Islet precursor cell (in vitro differentiated cells): Measurements from ENCODE around the gene GLIS1.

Experiments
- DNase-seq: peaks from one replicate; pipeline ENCODE4 v3.0.0-alpha.2; 2018

GLIS1 gene

DNA sequence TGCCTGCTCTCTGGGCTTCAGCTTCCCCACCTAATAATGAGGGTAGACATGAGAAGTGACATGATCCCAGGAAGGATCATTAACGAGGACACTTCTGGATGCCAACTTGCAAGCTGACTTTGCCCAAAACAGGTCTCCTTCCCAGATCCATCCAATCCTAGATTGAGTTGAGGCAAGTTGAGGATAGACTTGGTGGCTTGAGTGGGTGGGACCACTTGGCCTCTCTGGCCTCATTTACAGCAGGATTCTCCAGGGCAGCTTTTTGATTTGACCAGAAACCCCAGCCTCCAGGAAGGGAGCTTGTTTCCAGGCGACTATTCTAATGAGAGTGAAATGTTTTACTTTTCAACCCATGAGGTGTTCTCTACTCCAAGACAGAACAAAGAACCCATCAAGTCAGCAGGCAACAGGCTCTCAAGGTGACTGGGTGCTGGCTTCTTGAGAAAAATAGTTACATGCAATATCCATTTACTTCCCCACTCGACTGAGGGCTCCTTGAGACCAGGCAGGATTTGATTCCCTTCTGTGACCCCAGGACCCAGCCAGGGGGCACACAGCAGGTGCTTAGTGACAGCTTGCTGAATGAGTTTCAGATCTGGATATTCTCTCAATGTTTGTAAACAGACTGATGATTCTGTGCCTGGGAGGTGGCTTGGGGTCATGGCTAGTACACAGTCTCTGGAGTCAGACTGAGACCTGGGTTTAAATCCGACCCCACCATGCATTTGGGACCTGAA lies 151.5 kb downstream of the GLIS1 start:
- DNase-seq = peak; percentile 37

DNA sequence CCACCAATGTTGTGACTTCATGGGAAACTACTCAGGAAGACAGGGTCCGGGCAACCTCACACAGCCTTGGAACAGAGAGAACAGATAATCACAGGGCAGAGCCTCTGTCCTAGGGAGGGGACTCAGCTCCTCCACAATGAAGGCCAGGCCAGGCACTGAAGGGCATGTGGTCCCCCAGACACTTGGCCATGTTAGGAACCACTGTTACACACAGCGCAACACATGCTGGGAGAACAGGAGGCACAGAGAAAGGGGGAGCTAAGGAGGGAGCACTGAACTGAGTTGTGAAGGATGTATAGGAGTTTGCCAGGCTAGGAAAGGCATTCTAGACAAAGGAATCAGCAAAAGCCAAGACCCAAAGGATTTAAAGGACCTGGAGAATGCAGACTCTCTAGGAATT lies 152.2 kb downstream of the GLIS1 start:
- peak; percentile 52 for DNase-seq

DNA sequence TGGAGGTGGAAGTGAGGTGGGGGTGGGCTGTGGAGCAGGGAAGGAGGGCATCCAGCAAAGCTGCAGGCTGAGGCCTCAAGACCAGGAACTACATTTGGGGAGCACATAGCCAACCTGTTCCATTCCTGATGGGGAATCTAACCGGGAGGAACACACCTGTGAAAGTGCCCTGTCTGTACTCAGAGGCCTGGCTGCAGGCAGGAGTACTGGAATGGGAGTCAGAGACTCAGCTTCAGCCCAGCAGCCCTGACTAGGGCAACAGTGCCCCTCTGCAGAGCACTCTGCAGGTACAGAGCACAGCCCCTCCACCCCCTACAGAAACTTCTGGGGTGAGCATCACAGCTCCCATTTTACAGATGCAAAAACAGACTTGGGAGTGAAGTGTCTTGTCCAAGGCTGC lies 153.4 kb downstream of the GLIS1 start:
- peak; percentile 30 for DNase-seq

DNA sequence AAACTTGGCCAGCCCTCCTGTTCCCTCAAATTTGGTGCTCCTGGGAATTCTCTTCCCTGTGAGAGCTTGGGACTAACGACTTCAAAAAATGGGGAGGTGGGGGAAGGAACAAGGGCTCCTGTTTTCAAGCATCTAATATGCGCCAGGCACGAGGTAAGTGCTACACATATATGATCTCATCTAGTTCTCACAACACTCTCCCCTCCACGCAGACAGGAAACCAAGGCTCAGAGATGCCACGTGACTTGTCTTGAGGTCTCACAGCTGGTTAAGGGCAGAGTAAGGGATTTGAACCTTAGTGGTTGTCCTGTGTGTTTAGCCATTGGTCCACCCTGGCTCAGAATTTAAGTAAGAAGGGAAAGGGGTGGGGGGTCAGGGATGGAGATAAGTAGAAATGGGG lies 153.8 kb downstream of the GLIS1 start:
- peak; percentile 51 for DNase-seq

DNA sequence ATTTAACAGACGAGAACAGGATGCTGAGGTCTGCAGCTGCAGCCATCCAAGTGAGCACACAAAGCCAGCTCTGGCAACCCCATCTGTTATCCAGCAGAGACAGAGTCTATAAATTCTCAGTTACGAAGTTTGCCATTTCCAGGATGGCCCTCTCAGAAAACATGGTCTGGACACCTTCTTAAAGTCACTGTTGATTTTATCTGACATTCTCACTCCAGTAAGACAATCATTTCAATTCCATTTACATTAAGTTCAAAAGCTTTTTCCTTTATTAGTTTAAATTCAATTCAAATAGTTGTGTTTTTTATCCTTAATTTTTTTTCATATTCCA lies 154.2 kb downstream of the GLIS1 start:
- DNase-seq = peak; percentile 39

DNA sequence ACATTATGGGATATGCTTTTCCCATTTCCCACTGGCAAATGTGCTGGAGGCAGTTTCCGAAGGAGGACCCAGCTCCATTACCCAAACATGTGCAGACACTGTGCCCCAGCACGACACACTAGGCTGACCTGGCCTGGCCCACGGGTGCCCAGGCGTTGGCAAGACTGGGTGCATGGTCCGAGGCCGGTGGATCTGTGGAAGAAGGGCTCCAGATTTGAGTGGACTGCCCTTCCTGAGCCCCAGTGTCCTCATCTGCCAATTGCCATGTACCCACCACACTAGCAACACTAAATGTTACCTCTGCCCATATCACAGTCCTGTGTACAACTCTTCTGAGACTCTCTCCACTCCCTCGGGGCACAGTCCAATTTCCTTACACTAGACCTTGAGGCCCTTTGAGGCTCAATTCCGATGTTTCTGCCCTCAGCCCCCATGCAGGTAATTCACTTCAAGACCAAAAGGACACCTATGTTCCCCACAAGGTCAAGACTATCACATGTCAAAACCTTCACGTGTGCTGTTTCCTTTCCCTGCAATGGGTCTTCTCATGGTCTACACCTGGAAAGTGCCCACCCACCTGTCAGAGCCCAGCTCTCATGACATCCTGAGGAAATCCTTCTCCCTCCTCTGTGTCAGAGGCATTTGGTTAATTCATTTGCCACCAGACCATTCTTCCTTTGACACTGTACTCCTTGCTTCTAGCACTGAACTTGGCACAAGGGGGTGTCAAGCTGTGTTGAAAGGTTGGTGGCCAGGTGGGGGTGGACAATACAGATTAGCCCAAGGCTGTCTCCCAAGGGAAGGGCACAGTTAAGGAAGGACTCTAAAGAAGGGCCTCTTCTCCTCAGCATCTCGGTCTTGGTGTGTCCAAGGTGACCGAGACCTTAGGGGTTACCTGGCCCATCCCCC lies 154.8 kb downstream of the GLIS1 start:
- no peak for DNase-seq

DNA sequence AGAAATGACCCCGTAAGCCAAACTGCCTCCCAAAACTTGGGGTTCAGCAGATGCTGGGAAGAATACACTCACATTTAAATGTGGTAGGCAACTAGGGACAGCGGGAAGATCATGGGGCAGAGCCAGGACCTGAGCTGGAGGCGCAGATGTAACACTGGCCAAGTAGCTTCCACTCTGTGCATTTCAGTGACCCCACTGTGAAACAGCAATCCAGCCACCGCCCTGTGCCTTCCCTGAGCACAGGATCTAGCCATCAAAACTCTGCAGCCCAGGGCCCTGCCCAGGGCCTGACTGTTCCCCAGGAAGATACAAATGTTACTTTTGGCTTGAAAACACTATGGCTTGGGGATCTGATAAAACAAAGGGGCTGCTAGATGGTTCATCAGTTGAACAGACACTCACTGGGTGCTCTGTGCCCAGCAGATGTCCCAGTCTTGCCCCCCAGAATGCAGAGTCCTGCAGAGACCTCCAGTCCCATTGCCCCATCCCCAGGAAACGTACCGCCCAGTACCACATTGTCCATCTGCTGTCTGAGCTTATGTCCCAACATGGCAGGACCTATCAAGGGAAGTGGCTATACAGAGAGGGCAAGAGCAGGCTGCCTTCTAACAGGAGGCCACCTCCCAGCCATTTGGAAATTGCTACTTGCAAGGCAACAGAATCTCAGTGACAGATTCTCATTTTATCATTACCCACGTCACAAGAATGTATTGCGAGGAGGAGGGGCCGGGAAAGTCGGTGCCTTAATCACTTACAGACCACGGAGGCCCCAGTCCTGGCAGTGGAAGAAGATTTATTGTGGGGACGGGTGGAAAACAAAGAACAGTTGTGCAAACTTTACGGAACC lies 155.7 kb downstream of the GLIS1 start:
- peak; percentile 72 for DNase-seq

DNA sequence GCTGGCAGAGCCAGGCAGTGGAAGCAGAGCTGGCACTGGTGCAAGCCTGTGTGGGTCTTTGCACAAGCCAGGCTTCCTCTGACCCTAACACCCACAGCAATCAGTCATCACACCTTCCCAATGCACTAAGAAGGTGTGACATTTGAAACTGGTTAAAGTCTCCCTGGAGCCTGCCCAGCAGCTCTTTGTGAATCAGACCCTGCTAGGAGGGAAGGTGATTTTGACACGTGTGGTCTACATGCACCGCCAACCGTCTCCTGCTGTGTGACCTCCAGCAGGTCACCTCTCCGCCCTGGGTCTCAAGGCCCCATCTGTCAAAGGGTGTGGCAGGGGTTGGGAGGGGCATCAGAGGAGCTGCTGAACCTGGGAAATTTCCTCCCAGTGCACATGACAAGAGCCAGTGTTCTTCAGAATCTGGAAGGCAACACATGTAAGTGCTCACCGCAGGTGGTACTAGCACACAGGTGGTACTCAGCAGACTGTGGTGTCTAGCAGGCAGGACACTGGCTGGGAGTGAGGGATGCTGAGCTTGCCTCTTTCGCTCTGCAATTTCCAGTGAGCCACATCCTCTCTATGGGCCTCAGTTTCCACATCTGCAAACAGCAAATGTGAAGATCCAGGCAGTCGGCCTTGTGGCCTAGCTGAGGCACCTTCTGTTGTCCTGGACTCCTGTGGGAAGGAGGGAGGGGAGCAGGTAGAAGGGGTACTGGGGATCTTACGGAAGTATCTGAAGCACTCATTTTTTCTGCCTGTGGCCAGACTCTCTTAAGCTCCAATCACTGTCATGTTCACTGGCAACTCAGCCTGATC lies 156.5 kb downstream of the GLIS1 start:
- DNase-seq = no peak

DNA sequence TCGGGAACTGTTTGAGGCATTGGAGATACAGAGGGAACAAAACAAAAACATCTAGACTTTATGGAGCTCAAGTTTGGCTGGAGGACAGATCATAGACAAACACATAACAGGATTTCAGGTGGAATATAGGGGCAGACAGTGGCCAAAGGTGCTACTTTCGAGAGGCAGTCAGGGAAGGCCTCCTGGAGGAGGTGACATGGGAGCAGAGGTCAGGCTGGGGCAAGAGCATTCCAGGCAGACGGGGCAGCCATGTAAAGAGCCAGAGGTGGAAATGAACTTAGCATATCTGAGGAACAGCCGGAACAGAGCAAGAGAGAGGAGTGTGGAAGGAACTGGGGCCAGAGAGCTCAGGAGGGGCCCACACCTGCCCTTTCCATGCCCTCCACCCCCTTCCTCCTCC lies 157.5 kb downstream of the GLIS1 start:
- DNase-seq = no peak

DNA sequence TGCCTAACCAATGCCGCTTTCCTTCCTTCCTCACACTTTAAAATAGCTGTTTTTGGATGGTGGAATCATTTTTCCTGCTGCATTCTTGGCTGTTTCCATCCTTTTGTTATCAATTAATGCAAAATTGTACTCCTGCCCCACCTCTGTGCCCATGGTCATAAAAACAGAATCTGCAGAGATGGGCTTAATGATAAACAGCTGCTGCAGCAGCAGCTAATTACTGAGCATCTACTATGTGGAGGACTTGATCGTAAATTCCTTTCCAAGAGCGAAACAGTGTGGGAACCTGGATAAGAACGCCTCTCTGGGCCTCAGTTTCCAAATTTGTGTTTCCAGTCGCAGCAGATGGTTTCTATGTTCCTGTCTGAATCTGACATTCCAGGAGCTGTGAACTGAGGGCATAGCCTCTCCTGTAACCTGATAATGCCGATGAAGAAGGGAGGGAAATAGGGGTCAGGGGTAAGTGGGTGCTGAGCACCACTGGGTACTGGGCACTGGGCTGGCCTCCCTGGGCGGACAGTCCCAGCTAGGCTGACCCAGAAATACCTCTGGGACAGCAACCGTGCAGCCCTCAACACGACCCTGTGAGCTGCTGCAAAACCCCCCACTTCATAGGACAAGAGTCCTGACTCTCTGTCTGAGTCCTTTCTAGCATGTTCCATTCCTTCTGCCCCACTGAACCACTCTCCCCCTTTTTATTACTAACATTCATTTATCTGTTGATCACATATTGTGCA lies 158.1 kb downstream of the GLIS1 start:
- no peak for DNase-seq

DNA sequence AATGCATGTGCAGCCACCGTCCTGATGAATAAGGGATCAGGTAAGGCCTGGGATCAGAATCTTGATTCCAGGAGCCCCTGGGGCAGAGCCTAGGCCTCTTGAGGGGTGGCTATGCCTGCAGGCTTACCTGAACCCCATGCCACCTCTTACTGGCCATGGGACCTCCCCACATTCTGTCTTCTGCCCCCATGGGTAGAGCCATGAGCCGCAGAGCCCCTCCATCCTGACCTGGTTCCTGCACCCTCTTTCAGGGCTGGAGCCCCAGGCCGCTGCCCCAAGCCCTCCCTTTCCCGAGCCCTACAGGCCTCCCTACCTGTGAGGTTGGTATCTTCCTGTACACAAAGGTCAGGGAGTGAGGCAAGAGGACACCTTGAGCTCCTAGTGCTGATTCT lies 159.0 kb downstream of the GLIS1 start:
- no peak for DNase-seq

DNA sequence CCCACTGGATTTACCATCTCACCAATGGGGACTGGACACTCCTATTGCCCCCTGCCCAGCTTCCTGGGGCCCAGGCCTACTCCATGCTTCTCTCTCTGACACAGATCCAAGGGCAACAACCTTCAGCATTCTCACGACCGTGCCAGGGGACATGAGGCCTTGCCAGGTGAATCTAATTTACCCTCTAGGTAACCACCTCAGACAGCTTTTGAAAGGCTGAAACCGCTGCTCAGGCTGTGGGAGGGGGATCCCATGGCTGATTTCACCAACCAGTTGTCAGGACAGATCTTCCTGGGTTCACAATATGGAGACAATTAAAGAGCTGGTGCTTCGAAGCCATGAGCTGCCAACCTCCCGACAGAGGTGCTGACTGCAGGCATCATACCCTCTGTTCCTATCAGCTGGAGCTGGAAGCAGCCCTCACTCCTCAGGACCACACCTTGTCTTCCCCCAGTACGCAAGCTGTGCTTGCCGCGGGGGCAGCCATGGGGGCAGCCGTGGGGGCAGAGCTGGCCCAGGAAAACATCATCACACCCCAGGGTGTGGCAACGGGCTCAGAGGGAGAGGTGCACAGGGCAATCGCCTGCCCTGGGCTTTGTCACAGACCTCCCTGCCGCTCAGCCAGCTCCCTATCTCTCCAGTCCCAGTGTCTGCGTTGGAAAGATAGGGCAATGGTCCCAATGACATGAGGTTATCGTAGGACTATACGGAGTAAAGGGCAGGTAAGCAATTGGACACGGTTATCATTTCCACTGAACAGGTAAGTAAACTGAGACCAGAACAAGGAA lies 159.5 kb downstream of the GLIS1 start:
- DNase-seq = no peak

DNA sequence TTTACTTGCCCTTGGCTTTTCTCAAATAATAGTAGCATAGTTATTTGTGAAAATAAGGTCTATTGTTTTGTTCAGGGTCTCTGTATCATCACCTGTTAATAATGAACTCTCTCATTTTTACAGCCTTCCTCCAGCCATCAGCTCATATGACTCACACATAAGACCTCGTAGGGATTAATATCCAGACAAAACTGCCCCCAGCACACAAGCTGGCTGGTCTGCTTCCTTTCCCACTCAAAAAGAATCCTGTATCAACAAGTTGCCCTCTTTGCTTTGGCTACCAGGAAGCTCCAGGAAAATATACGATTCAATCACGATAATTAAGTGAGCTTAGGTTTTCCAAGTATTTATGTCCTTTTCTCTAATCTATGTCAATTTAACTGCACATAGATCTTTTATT lies 160.6 kb downstream of the GLIS1 start:
- DNase-seq = no peak

DNA sequence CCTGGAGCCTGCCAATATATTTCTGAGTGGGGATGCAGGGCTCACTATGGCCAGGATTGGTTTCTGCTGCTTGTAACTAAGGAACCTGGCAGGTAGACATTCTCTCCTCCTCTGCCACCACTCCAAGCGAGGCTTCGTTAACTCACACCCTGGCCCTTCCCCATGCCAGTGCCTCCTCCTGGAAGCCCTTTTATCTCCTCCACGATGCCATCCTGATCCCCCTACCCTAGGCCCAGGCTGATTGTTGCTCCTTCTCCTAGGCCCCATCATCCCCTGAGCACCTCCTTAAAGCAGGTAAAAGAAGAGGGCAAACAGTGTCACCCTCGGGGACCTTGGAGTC lies 161.2 kb downstream of the GLIS1 start:
- no peak for DNase-seq

DNA sequence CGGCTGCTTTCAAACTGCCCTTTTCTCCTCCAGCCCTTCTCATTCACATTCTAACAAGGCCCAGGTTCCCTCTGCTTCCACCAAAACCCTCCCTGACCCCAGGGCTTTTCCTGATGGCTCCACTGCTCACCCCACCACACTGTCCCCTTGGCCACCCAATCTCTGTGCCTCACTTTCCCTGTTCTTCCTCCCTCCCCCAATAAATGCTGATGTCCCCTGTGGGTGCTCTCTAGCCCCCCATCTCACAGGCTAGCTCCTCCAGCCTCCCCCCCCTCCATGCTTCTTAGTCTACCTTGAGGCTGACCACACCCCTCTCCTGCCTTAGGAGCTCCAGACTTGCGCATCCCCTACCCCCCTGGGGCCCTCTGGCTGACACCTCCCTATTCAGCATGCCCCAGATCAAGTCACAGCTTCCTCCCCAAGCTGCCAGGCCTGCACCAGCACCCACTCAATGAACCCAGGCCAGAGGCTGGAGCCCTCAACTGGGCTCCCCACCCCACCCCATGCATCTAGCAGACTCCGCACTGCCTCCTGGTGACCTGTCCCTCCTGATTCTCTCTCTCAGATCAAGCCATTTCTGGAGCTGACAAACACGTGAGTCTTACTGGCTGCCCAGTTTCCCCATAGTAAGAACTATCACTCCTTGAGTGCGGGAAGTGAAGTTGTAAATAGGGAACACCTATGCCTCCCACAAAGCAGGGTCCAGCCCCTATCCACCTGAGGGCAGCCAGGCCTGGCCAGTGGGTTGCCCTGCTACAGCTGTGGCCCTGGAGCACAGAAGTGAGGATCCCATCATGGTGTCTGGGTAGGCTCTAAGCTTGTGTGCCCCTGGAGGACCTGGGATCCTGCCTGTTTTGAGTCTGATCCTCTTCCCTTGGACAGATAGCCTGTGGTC lies 161.9 kb downstream of the GLIS1 start:
- DNase-seq = peak; percentile 55

DNA sequence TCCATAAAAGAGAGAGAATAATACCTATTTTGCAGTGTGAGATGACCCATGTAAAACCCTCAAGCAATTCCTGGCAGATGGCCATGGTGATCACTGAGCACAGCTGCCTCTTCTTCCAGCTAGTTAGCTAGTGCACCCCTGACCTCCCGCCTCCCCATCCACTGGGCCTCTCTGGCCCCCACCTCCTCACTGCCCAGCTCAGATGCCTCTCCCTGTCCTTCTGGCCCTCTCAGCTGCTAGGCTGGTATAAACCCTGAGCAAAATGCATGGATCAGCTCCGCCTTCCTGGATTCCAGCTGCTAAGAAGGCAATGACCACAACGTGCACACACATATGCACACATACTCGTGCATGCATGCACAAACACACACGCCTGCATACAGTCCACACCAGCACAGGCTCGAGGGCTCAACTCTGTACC lies 162.6 kb downstream of the GLIS1 start:
- peak; percentile 56 for DNase-seq

DNA sequence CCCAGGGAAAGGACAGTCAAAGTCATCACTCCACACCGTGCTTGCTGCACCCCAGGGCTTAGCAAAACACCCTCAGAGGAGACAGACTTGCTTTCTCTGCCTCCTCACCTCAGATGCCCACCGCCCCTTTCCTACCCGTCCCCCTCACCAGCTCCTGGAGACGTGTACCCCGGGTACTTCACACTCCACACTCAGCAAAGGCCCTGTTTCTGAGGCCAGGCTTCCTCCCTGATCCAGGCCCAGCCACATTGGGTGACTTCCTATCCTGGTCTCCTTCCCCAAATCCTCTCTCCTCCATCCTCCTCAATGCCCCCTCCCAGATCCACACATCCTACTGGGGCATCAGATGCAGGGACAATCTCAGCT lies 163.0 kb downstream of the GLIS1 start:
- DNase-seq = no peak

DNA sequence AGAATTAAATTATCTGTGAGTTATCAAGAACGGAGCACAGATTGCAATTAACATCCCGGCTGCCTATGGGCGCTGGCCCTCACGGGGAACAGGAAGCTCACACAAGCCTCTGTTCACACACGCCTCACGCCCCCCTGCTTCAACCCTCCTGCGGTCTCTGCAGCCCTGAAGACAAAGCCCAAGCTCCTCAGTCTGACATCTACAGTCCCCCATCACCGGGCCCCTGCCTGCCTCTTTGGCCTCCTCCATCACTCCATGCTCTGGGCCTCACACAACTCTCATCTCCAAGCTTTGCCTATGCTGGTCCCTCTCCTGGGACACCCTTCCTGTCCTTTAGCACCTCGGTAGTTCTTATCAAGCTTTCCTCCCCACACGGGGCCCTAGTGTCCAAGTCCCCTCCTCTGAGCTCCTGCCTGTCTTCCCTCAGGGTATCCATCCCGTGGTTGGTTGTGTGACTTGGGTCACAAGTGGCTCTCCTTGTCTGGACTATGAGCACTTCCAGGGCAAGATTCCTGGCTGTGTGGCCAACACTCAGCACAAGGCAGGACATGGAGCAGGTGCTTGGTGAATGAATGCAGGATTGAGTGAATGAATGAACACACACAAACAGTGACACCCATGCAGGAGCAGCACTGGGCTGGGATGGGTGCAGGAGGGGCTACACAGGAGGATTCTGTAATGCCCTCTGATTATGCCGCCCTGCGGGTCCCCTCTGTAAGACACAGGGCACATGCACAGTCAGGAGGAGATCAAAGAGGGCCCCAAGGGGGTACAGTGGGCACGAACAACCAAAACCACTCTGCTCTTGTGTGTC lies 163.6 kb downstream of the GLIS1 start:
- peak; percentile 49 for DNase-seq

DNA sequence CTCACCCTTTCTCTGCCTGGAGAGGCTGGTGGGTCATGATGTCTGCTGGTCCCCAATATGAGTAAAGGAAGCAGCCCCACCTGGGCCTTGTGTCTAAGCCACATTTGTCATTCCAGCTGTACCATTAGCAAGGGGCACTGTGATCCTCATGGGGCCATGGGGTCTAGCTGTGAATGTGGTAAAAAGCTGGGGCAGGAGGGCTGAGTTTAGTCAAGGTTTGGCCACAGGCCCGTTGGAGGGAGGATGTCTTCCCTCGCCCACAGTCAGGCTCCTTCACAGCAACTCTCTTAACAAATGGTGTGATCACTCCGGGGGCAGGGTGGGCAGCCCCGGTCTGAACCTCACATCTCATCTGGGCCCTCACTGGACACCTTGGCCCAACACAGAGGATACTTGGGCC lies 164.3 kb downstream of the GLIS1 start:
- peak; percentile 32 for DNase-seq
